Loucy (cell line): ENCODE data around the gene CYP2D6.
"Not testable (repeated sequence)": the region's sequence is repeated elsewhere in the genome, so short reads cannot be mapped to it uniquely, and the experiment has no call there.

Experiments
- H2AFZ ChIP-seq: fragments of 200-600 bp; sonication (generic); 2 replicates; pipeline ENCODE4 v1.6.0; 2016; ENCODE audit warnings: antibody characterized with exemption, mild to moderate bottlenecking, low read length, moderate library complexity
- H3F3A ChIP-seq: fragments of 200-600 bp; 2 replicates; pipeline ENCODE4 v1.6.0; 2016; ENCODE audit warnings: antibody characterized with exemption, low read depth, mild to moderate bottlenecking
- H3K27me3 ChIP-seq: fragments of 200-600 bp; sonication (generic); 2 replicates; pipeline ENCODE4 v1.6.1; 2014; ENCODE audit warnings: low read length, mild to moderate bottlenecking; ENCODE audit not compliant: insufficient read depth, poor library complexity, severe bottlenecking
- H3K36me3 ChIP-seq: fragments of 200-600 bp; sonication (generic); 2 replicates; pipeline ENCODE4 v1.6.1; 2016; ENCODE audit warnings: low read length; ENCODE audit not compliant: insufficient read depth
- H3K4me1 ChIP-seq: fragments of 200-600 bp; sonication (generic); 2 replicates; pipeline ENCODE4 v1.5.1; 2014; ENCODE audit warnings: low read length, mild to moderate bottlenecking; ENCODE audit not compliant: insufficient read depth, poor library complexity, severe bottlenecking
- H3K4me2 ChIP-seq: fragments of 200-600 bp; sonication (generic); 2 replicates; pipeline ENCODE4 v1.6.0; 2014; ENCODE audit warnings: antibody characterized with exemption, low read length, low read depth, mild to moderate bottlenecking; ENCODE audit not compliant: poor library complexity, severe bottlenecking
- H3K4me3 ChIP-seq: fragments of 200-600 bp; sonication (generic); 2 replicates; pipeline ENCODE4 v1.5.1; 2014; ENCODE audit warnings: low read length, mild to moderate bottlenecking, mixed read lengths; ENCODE audit not compliant: poor library complexity, severe bottlenecking
- H3K79me2 ChIP-seq: fragments of 200-600 bp; sonication (generic); 2 replicates; pipeline ENCODE4 v1.6.1; 2014; ENCODE audit warnings: low read length; ENCODE audit not compliant: insufficient read depth
- H3K9ac ChIP-seq: fragments of 200-600 bp; sonication (generic); 2 replicates; pipeline ENCODE4 v1.6.0; 2014; ENCODE audit warnings: mild to moderate bottlenecking, low read depth, low read length, moderate library complexity; ENCODE audit not compliant: poor library complexity, severe bottlenecking
- H3K9me2 ChIP-seq: fragments of 200-600 bp; sonication (generic); replicated peaks from 2 replicates; pipeline ENCODE4 v1.6.1; 2016; ENCODE audit warnings: low read depth, low read length, mixed read lengths
- H3K9me3 ChIP-seq: fragments of 200-600 bp; sonication (generic); 2 replicates; pipeline ENCODE4 v1.6.1; 2014; ENCODE audit warnings: mild to moderate bottlenecking, antibody characterized with exemption, low read length, low read depth; ENCODE audit not compliant: insufficient read depth
- H4K20me1 ChIP-seq: fragments of 200-600 bp; sonication (generic); 2 replicates; pipeline ENCODE4 v1.6.0; 2014; ENCODE audit warnings: antibody characterized with exemption, low read length, mild to moderate bottlenecking; ENCODE audit not compliant: insufficient read depth, poor library complexity, severe bottlenecking
- CTCF ChIP-seq: fragments of 200-600 bp; sonication (generic); conservative IDR thresholded peaks from 2 replicates; pipeline ENCODE4 v1.5.1; 2014; ENCODE audit warnings: mild to moderate bottlenecking, antibody characterized with exemption, low read length
- EZH2phosphoT487 ChIP-seq: fragments of 200-600 bp; IDR thresholded peaks from 2 replicates; pipeline ENCODE4 v1.6.1; 2018; ENCODE audit warnings: antibody characterized with exemption, mild to moderate bottlenecking, moderate library complexity, borderline replicate concordance

CYP2D6 gene

GRCh38 chr22:42111798-42112197 lies 18.8 kb downstream of the CYP2D6 start:
- no peaks in the 10 kb centered on the region for H3F3A ChIP-seq
- H2AFZ ChIP-seq = no peak overlapping the region
- no peaks in the 10 kb centered on the region for H3K27me3 ChIP-seq
- no peaks in the 10 kb centered on the region for H3K9me2 ChIP-seq
- no peaks in the 10 kb centered on the region for H3K36me3 ChIP-seq
- H3K9me3 ChIP-seq = peaks cover 6% of the 10 kb centered on the region; the same call in 1 of the 2 replicates
- no peak overlapping the region for H3K4me2 ChIP-seq
- no peak overlapping the region for H3K9ac ChIP-seq
- no peak for TF ChIP-seq EZH2phosphoT487
- TF ChIP-seq CTCF = 0 out of 2 replicates have a peak, but pooled peaks have one; percentile 13
- no peak overlapping the region for H3K4me3 ChIP-seq
- no peaks in the 10 kb centered on the region for H3K4me1 ChIP-seq
- no peaks in the 10 kb centered on the region for H4K20me1 ChIP-seq
- no peaks in the 10 kb centered on the region for H3K79me2 ChIP-seq

- TF ChIP-seq EZH2phosphoT487 (no peak), CTCF (no peak)
- Histone ChIP-seq H4K20me1 (no peaks in the 10 kb centered on the region), H3K27me3 (no peaks in the 10 kb centered on the region), H3K4me1 (no peaks in the 10 kb centered on the region), H3K4me3 (no peak overlapping the region), H3K36me3 (no peaks in the 10 kb centered on the region), H3K79me2 (no peaks in the 10 kb centered on the region), H3K9ac (no peak overlapping the region), H3F3A (no peaks in the 10 kb centered on the region), H3K9me2 (no peaks in the 10 kb centered on the region), H2AFZ (no peak overlapping the region), H3K4me2 (no peak overlapping the region), H3K9me3 (peaks cover 1% of the 10 kb centered on the region; the same call in 1 of the 2 replicates)
Observed at GRCh38 chr22:42108848-42109247, 21.8 kb downstream of the CYP2D6 start.

- not testable (repeated sequence) for H3K9me2 ChIP-seq, H3K4me3 ChIP-seq, H3K27me3 ChIP-seq, H3K4me2 ChIP-seq, H3K4me1 ChIP-seq, H3K79me2 ChIP-seq, H2AFZ ChIP-seq, H3K9me3 ChIP-seq, H3K9ac ChIP-seq, H4K20me1 ChIP-seq, H3K36me3 ChIP-seq, H3F3A ChIP-seq
Observed at GRCh38 chr22:42104332-42104860, 26.2 kb downstream of the CYP2D6 start.

- no peak overlapping the region for H3K4me3 ChIP-seq
- TF ChIP-seq CTCF = no peak
- no peak for TF ChIP-seq EZH2phosphoT487
- H3K9ac ChIP-seq = no peak overlapping the region
- H3K9me3 ChIP-seq = peaks cover 9% of the 10 kb centered on the region; the same call in 1 of the 2 replicates
- no peaks in the 10 kb centered on the region for H3K4me1 ChIP-seq
- no peaks in the 10 kb centered on the region for H4K20me1 ChIP-seq
- H3K9me2 ChIP-seq = no peaks in the 10 kb centered on the region
- no peak overlapping the region for H2AFZ ChIP-seq
- no peaks in the 10 kb centered on the region for H3K27me3 ChIP-seq
- H3K36me3 ChIP-seq = no peaks in the 10 kb centered on the region
- no peaks in the 10 kb centered on the region for H3F3A ChIP-seq
- H3K79me2 ChIP-seq = no peaks in the 10 kb centered on the region
- H3K4me2 ChIP-seq = no peak overlapping the region
Observed at GRCh38 chr22:42101199-42101598, 29.4 kb downstream of the CYP2D6 start.
